Panc1 (cell line): Measurements from ENCODE around the gene UROC1. TPM values are rescaled to one million over a fixed set of nuclear protein-coding genes. Genes with fewer than 3 reads are reported as not detected.

Experiments
- ATAC-seq: fragments of 200-7000 bp; cut with Tn5 transposase; 2 replicates; pipeline ENCODE4 v1.9.1; 2020; ENCODE audit warnings: mild to moderate bottlenecking, moderate library complexity
- BruUV-seq: library from RNA; stranded (reverse); fragments of 400-500 nt; replicated peaks from 2 replicates; lab custom pipeline; 2021; lab: Mats Ljungman, UMichigan
- CTCF ChIA-PET: fragments of 300-600 bp; sonication (Branson Sonifier 250); formaldehyde crosslinking; loops from one replicate; lab custom pipeline; 2022; ENCODE audit warnings: antibody characterized with exemption; lab: Charles Lee
- POLR2A ChIA-PET: fragments of 300-600 bp; sonication (Branson Sonifier 250); formaldehyde crosslinking; loops from one replicate; lab custom pipeline; 2022; ENCODE audit warnings: antibody characterized with exemption; lab: Charles Lee
- DNase-seq: peaks from one replicate; pipeline ENCODE4 v3.0.0-alpha.2; 2010; ENCODE audit warnings: low read depth, low spot score
- H3K27ac ChIP-seq: 2 replicates; pipeline ENCODE4 v1.5.1; 2011; ENCODE audit warnings: mild to moderate bottlenecking, low read length, inconsistent platforms
- H3K27me3 ChIP-seq: fragments of 200-500 bp; sonication (Bioruptor generic); 2 replicates; pipeline ENCODE4 v1.6.0; 2014; ENCODE audit warnings: low read length, inconsistent platforms; ENCODE audit not compliant: control insufficient read depth, insufficient read depth
- H3K36me3 ChIP-seq: fragments of 200-500 bp; sonication (Bioruptor generic); 2 replicates; pipeline ENCODE4 v1.5.1; 2014; ENCODE audit warnings: inconsistent platforms, mild to moderate bottlenecking, low read length, moderate library complexity; ENCODE audit not compliant: control insufficient read depth, insufficient read depth
- H3K4me1 ChIP-seq: 2 replicates; pipeline ENCODE4 v1.5.1; 2011; ENCODE audit warnings: inconsistent platforms, mild to moderate bottlenecking, low read length, moderate library complexity; ENCODE audit not compliant: control insufficient read depth, insufficient read depth
- H3K4me3 ChIP-seq, 2 experiments: 2 replicates each; pipeline ENCODE4 v1.5.1; 2011 to 2012; ENCODE audit warnings: low read depth in 2 of 2, low read length in 2 of 2, mild to moderate bottlenecking in 2 of 2, inconsistent platforms in 1 of 2, moderate library complexity in 1 of 2
- H3K9me3 ChIP-seq: fragments of 200-500 bp; sonication (Bioruptor generic); 2 replicates; pipeline ENCODE4 v1.5.1; 2014; ENCODE audit warnings: low read depth, mild to moderate bottlenecking, inconsistent platforms, low read length, moderate library complexity; ENCODE audit not compliant: control insufficient read depth, insufficient read depth
- CTCF ChIP-seq: fragments of 450-650 bp; IDR thresholded peaks from 2 replicates; pipeline ENCODE4 v1.5.1; 2017; ENCODE audit warnings: mild to moderate bottlenecking
- POLR2AphosphoS5 ChIP-seq: IDR thresholded peaks from 2 replicates; pipeline ENCODE4 v1.6.1; 2012; ENCODE audit warnings: mild to moderate bottlenecking, low read depth, low read length, moderate library complexity
- REST ChIP-seq, 2 experiments: IDR thresholded peaks; 2 replicates each; pipeline ENCODE4 v1.6.1; 2011 to 2012; ENCODE audit warnings: low read depth in 2 of 2, control low read depth in 1 of 2, low read length in 1 of 2, mild to moderate bottlenecking in 1 of 2, moderate library complexity in 1 of 2; ENCODE audit not compliant: insufficient read depth in 1 of 2
- SIN3A ChIP-seq: IDR thresholded peaks from 2 replicates; pipeline ENCODE4 v1.6.1; 2012; ENCODE audit warnings: low read depth, mild to moderate bottlenecking, low read length, moderate library complexity, borderline replicate concordance; ENCODE audit not compliant: insufficient read depth
- TCF7L2 ChIP-seq: IDR thresholded peaks from 2 replicates; pipeline ENCODE4 v1.6.1; 2011; ENCODE audit warnings: mild to moderate bottlenecking, low read depth, low read length, inconsistent platforms
- in situ Hi-C: cut with HindIII; loops from 2 replicates; pipeline ENCODE4 v1.10.0; 2016; ENCODE audit warnings: low sequenced_read_pairs, low pct_unique_long_range_greater_than_20kb
- intact Hi-C: fragments of 100-400 bp; cut with micrococcal nuclease; formaldehyde crosslinking; loops from one replicate; pipeline ENCODE4 v1.10.0; 2022; ENCODE audit not compliant: unreplicated experiment
- total RNA-seq: library from RNA; stranded (reverse); gene quantifications from one replicate; pipeline ENCODE4 v1.2.1, GENCODE V29; 2021; ENCODE audit not compliant: unreplicated experiment

UROC1 gene
- total RNA-seq, 1 experiment from 2014 or later = not detected

GRCh38 chr3:126446791-126447190, 70.8 kb downstream of the UROC1 start:
- no TSS peak for BruUV-seq
- no peak overlapping the region for H3K27ac ChIP-seq
- intact Hi-C loops = no loop called here
- H3K4me3 ChIP-seq = no peak overlapping the region
- POLR2A ChIA-PET = no interaction called here
- no peak for ATAC-seq
- H3K9me3 ChIP-seq = no peaks in the 10 kb centered on the region
- H3K4me1 ChIP-seq = no peaks in the 10 kb centered on the region
- CTCF ChIA-PET = no interaction called here
- no peaks in the 10 kb centered on the region for H3K27me3 ChIP-seq
- no peak for DNase-seq
- 0 out of 2 replicates have a peak, but pooled peaks cover 2% of the 10 kb centered on the region for H3K36me3 ChIP-seq
- in situ Hi-C loops = no loop called here
- TF ChIP-seq REST (IDR thresholded peaks at IDR 0.05; ENCODE audit: insufficient read depth in 1 of 2, low read depth in 2 of 2, low read length in 1 of 2) (no peak), POLR2AphosphoS5 (no peak), CTCF (no peak), SIN3A (no peak), TCF7L2 (no peak)

GRCh38 chr3:126446301-126446700, 71.3 kb downstream of the UROC1 start:
- no peak overlapping the region for H3K4me3 ChIP-seq
- in situ Hi-C loops = no loop called here
- no peaks in the 10 kb centered on the region for H3K9me3 ChIP-seq
- ATAC-seq = no peak
- H3K27ac ChIP-seq = no peak overlapping the region
- no peaks in the 10 kb centered on the region for H3K27me3 ChIP-seq
- H3K4me1 ChIP-seq = no peaks in the 10 kb centered on the region
- intact Hi-C loops = no loop called here
- CTCF ChIA-PET = no interaction called here
- H3K36me3 ChIP-seq = 0 out of 2 replicates have a peak, but pooled peaks cover 2% of the 10 kb centered on the region
- DNase-seq = no peak
- POLR2A ChIA-PET = no interaction called here
- TF ChIP-seq TCF7L2 (no peak), REST (IDR thresholded peaks at IDR 0.05; ENCODE audit: insufficient read depth in 1 of 2, low read depth in 2 of 2, low read length in 1 of 2) (no peak), POLR2AphosphoS5 (no peak), SIN3A (no peak), CTCF (no peak)
- BruUV-seq = no TSS peak
